Activated CD4-positive, alpha-beta T cell treated with anti-CD3 and anti-CD28 coated beads, Interleukin-2, amount 10 ng/mL, durations not matched to agents 24 days and 14 days (primary cell): ENCODE results near the gene MAPK9. TPM values are rescaled to one million over a fixed set of nuclear protein-coding genes. Genes with fewer than 3 reads are reported as not detected.
A peak's percentile ranks its signal among the peaks of the same experiment; 100 is the strongest.

ENCODE experiments used
- DNase-seq: peaks from one replicate; pipeline ENCODE4 v3.0.0; 2022
- H3K27ac Mint-ChIP-seq: one replicate; pipeline ENCODE4 v1.8.0; 2022; ENCODE audit warnings: mild to moderate bottlenecking, mixed read lengths
- H3K27me3 Mint-ChIP-seq: one replicate; pipeline ENCODE4 v1.8.0; 2022; ENCODE audit warnings: mixed read lengths
- H3K36me3 Mint-ChIP-seq: one replicate; pipeline ENCODE4 v1.8.0; 2022; ENCODE audit warnings: low read depth, mild to moderate bottlenecking, mixed read lengths
- H3K4me1 Mint-ChIP-seq: one replicate; pipeline ENCODE4 v1.8.0; 2021; ENCODE audit warnings: mixed read lengths
- H3K4me3 Mint-ChIP-seq: one replicate; pipeline ENCODE4 v1.8.0; 2022; ENCODE audit warnings: mild to moderate bottlenecking, moderate library complexity, mixed read lengths
- H3K9me3 Mint-ChIP-seq: one replicate; pipeline ENCODE4 v1.8.0; 2021; ENCODE audit warnings: mixed read lengths
- intact Hi-C: fragments of 100-400 bp; cut with micrococcal nuclease; formaldehyde crosslinking; loops from one replicate; pipeline ENCODE4 v1.15.1; 2023
- total RNA-seq: library from RNA; stranded (reverse); gene quantifications from 2 replicates; pipeline ENCODE4 v1.2.3, GENCODE V29; 2022

The MAPK9 gene
- total RNA-seq, 1 donor from 2014 or later = 44.5 TPM

DNA sequence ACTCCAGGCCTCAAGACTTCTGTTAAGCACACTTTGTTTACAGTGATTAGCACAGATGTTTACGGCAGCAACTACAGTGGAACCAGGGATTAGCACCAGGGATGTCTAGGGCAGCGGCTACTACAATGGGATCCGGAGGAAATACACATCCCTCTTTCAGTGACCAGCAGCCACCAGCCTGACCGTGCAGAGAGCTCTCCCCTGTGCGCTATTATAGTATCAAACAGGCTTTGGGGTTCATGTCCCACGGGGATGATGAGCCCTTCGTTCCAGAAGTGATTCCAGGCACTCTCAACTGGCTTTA lies 39.7 kb upstream of the MAPK9 start:
- DNase-seq = no peak
- H3K27ac Mint-ChIP-seq = no peak overlapping the region
- H3K27me3 Mint-ChIP-seq = peaks cover 12% of the 10 kb centered on the region
- no peaks in the 10 kb centered on the region for H3K36me3 Mint-ChIP-seq
- intact Hi-C loops = no loop called here
- no peak overlapping the region for H3K4me3 Mint-ChIP-seq
- no peaks in the 10 kb centered on the region for H3K4me1 Mint-ChIP-seq
- H3K9me3 Mint-ChIP-seq = no peaks in the 10 kb centered on the region

- intact Hi-C loops = no loop called here
Measured at GRCh38 chr5:180330810-180331646, 39.1 kb upstream of the MAPK9 start.

DNA sequence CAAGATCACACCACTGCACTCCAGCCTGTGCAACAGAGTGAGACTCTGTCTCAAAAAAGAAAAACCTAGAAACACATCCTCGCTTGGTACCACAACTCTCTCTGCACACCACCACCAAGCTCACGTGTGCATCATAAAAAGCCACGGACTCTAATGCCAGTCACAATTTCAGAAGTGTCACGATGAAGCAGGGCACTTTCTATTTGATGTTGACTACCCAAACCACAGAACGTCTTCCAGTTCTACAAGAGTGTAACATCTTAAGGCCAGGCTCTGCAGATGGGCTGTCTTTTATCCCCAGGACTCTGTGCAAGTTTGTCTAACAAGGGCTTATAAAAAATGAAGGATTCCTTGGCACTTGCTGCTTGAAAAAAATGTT lies 38.4 kb upstream of the MAPK9 start:
- no peaks in the 10 kb centered on the region for H3K9me3 Mint-ChIP-seq
- H3K36me3 Mint-ChIP-seq = no peaks in the 10 kb centered on the region
- DNase-seq = no peak
- H3K4me1 Mint-ChIP-seq = no peaks in the 10 kb centered on the region
- intact Hi-C loops = no loop called here
- no peak overlapping the region for H3K4me3 Mint-ChIP-seq
- no peak overlapping the region for H3K27ac Mint-ChIP-seq
- peaks cover 12% of the 10 kb centered on the region for H3K27me3 Mint-ChIP-seq

More at GRCh38 chr5:180330810-180331646, 39.1 kb upstream of the MAPK9 start:
- no peak overlapping the region for H3K4me3 Mint-ChIP-seq
- no peaks in the 10 kb centered on the region for H3K4me1 Mint-ChIP-seq
- no peak for DNase-seq
- H3K27me3 Mint-ChIP-seq = peaks cover 12% of the 10 kb centered on the region
- H3K27ac Mint-ChIP-seq = no peak overlapping the region
- no peaks in the 10 kb centered on the region for H3K36me3 Mint-ChIP-seq
- no peaks in the 10 kb centered on the region for H3K9me3 Mint-ChIP-seq

DNA sequence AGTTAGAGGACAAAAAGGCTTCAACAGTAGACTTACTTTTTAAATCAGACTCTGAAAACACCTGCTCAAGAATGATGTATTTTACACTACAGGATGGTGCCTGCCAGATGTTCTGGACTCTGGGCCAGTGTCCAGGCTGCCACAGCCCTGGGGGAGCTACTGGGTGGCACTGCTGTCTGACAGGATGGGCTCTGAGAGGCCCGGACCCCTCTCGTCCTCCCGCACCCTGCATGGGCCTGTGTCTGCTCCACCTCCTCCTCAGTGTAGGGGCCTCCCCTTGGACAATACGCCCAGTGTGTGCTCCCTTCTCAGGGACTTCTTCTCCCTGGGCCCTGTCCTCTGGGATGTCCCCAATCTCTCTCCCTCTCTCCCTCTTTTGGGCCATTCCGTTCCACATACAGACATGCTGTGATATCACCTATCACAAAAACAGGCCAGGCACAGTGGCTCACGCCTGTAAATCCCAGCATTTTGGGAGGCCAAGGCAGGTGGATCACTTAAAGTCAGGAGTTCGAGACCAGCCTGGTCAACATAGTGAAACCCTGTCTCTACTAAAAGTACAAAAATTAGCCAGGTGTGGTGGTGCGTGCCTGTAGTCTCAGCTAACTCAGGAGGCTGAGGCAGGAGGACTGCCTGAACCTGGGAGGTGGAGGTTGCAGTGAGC lies 37.9 kb upstream of the MAPK9 start:
- Mint-ChIP-seq H3K4me1 (no peaks in the 10 kb centered on the region), H3K27me3 (peaks cover 12% of the 10 kb centered on the region), H3K9me3 (no peaks in the 10 kb centered on the region), H3K36me3 (no peaks in the 10 kb centered on the region), H3K27ac (no peak overlapping the region), H3K4me3 (no peak overlapping the region)
- no peak for DNase-seq
- intact Hi-C loops = loop anchor here (10.0 kb wide), 1 partner anchor 125 kb away; the partner anchor contains the start of gene RASGEF1C

- H3K27me3 Mint-ChIP-seq = peaks cover 12% of the 10 kb centered on the region
- H3K27ac Mint-ChIP-seq = no peak overlapping the region
- intact Hi-C loops = loop anchor here (10.0 kb wide), 1 partner anchor 124 kb away; the partner anchor contains the start of gene RASGEF1C
- no peak for DNase-seq
- H3K36me3 Mint-ChIP-seq = no peaks in the 10 kb centered on the region
- no peaks in the 10 kb centered on the region for H3K9me3 Mint-ChIP-seq
- no peaks in the 10 kb centered on the region for H3K4me1 Mint-ChIP-seq
- H3K4me3 Mint-ChIP-seq = no peak overlapping the region
Measured at GRCh38 chr5:180329138-180329435, 37.2 kb upstream of the MAPK9 start.

DNA sequence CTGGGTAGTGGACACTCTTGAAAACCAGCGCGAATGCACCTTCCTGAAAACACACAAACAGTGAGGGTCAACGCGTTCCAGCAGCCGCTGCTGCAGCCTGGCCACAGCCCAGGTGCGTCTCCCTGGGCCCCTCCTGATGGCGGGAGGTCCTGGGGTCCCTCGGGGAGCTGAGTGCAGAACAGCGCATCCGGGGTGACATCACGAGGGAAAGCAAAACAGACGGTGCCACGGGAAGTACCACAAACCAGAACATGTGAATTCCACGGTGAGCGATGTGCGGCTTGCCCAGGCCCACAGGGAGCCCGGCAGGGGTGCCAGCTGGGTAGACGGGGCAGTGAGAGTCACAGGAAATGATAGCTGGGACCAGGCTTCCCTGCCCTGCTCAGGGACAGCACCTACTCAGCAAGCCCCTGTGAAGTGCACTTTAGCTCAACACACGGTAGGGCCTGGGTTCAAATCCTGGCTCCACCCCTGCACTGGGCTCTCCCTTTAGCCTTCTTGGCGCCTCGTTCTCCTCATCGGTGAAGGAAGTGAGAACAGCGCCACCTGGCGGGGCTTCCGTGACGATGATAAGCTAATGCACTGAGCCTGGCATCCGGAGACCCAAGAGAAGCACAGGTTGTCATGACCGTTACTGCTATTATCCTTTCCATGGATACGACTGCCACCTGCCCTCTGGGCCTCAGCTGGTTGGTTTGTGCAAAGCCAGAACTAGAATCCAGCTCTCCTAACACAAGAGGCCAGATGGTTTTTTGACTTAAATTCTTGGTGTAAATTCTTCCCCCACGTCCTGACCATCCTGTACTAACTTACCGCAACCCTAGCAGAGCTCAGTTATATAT lies 36.6 kb upstream of the MAPK9 start:
- peak; percentile 93 for DNase-seq
- no peaks in the 10 kb centered on the region for H3K4me1 Mint-ChIP-seq
- intact Hi-C loops = loop anchor here (1.0 to 10.0 kb wide), 3 partner anchors 35 to 201 kb away; partner anchors contain the start of gene RASGEF1C
- H3K4me3 Mint-ChIP-seq = no peak overlapping the region
- H3K27me3 Mint-ChIP-seq = peaks cover 12% of the 10 kb centered on the region
- no peak overlapping the region for H3K27ac Mint-ChIP-seq
- H3K36me3 Mint-ChIP-seq = no peaks in the 10 kb centered on the region
- no peaks in the 10 kb centered on the region for H3K9me3 Mint-ChIP-seq

DNA sequence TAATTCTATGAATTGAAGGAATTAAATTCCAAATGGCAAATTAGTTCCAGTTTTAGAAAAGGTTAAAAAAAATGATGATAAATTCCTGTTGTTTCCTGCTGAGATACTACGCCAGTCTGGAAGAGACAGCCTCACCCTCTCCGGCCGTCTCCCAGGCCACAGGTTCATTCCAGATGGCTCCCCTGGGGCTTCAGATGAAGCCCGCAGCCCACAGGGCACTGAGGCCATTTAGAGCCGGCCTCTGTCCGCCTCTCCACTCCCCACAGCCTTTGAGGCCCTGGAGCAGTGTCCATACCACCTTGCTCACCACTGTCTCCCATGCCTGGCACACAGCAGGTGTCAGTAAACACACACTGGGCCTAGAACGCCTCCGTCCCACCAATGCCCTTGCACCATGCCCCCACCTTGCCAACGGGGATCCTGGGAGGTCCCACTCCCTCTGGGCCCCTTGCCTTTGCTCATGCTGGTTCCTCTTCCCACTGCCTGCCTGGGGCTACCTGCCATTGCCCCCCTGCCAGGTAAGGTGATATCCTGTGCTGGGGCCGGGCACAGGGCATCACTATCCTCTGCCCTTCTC lies 35.2 kb upstream of the MAPK9 start:
- Mint-ChIP-seq H3K27me3 (peaks cover 9% of the 10 kb centered on the region), H3K36me3 (no peaks in the 10 kb centered on the region), H3K27ac (no peak overlapping the region)

GRCh38 chr5:180324601-180324950 lies 32.7 kb upstream of the MAPK9 start:
- H3K9me3 Mint-ChIP-seq = no peaks in the 10 kb centered on the region
- no peaks in the 10 kb centered on the region for H3K36me3 Mint-ChIP-seq
- intact Hi-C loops = loop anchor here (10.0 kb wide), 1 partner anchor 120 kb away; the partner anchor contains the start of gene RASGEF1C
- H3K27me3 Mint-ChIP-seq = no peaks in the 10 kb centered on the region
- H3K4me1 Mint-ChIP-seq = no peaks in the 10 kb centered on the region
- no peak for DNase-seq
- H3K4me3 Mint-ChIP-seq = no peak overlapping the region
- no peak overlapping the region for H3K27ac Mint-ChIP-seq

More for the DNA sequence above, 35.2 kb upstream of the MAPK9 start:
- no peak for DNase-seq
- no peaks in the 10 kb centered on the region for H3K9me3 Mint-ChIP-seq
- H3K4me1 Mint-ChIP-seq = no peaks in the 10 kb centered on the region
- no peak overlapping the region for H3K4me3 Mint-ChIP-seq
- intact Hi-C loops = loop anchor here (10.0 kb wide), 1 partner anchor 122 kb away; the partner anchor contains the start of gene RASGEF1C

DNA sequence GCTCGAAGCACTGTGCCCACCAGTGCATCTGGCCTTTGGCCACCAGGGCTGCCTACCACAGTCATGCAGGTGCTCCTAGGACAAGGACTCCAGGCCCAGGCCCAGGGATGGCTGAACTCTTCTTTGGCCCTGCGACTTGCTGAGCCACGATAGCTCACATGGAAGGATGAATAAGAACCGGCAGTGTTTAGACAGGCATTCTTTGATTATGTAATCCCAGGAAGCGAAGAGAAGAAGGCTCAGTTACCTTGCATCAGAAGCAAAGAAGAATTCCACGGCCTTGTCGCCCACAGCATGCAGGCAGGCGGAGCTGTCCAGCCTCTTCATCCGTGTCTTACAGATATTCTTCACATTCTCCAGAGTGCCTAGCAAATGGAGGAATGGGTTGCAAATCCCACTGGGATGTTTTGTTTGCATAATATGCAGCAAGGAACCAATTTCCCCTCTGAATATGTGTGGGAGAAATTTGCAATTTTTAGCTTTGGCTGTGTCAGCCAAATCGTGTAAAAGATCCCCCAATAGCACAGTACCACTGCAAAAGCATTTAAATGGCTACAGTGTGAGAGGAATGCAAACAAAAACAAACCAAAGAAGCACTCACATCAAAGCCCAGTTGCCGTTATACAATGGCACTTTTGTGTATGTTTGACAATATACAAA lies 32.2 kb upstream of the MAPK9 start:
- no peak for DNase-seq
- no peaks in the 10 kb centered on the region for H3K4me1 Mint-ChIP-seq
- intact Hi-C loops = loop anchor here (10.0 kb wide), 1 partner anchor 119 kb away; the partner anchor contains the start of gene RASGEF1C
- H3K27me3 Mint-ChIP-seq = no peaks in the 10 kb centered on the region
- no peaks in the 10 kb centered on the region for H3K36me3 Mint-ChIP-seq
- no peaks in the 10 kb centered on the region for H3K9me3 Mint-ChIP-seq
- no peak overlapping the region for H3K4me3 Mint-ChIP-seq
- H3K27ac Mint-ChIP-seq = no peak overlapping the region

DNA sequence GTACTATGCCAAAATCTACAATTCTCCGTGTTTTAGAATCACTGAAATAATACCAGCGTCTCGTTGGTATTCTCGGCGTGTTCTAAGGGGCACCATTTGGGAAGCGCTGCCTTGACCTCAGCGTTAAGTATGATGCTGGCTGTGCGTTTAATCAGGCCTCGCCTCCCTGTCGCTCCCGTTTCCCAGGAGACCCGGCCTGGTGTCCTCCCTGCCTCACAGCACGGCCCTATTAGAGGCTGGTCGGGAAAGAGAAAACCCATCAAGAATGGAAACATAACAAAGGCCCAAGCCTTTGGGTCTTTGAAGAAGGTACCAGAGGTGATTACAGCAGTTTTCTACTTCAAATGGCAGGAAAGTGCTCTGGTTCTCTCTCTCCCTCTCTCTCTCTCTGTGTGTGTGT lies 31.3 kb upstream of the MAPK9 start:
- no peak overlapping the region for H3K4me3 Mint-ChIP-seq
- no peaks in the 10 kb centered on the region for H3K27me3 Mint-ChIP-seq
- H3K4me1 Mint-ChIP-seq = no peaks in the 10 kb centered on the region
- intact Hi-C loops = loop anchor here (10.0 kb wide), 1 partner anchor 118 kb away; the partner anchor contains the start of gene RASGEF1C
- DNase-seq = no peak
- H3K9me3 Mint-ChIP-seq = no peaks in the 10 kb centered on the region
- H3K27ac Mint-ChIP-seq = no peak overlapping the region
- no peaks in the 10 kb centered on the region for H3K36me3 Mint-ChIP-seq

DNA sequence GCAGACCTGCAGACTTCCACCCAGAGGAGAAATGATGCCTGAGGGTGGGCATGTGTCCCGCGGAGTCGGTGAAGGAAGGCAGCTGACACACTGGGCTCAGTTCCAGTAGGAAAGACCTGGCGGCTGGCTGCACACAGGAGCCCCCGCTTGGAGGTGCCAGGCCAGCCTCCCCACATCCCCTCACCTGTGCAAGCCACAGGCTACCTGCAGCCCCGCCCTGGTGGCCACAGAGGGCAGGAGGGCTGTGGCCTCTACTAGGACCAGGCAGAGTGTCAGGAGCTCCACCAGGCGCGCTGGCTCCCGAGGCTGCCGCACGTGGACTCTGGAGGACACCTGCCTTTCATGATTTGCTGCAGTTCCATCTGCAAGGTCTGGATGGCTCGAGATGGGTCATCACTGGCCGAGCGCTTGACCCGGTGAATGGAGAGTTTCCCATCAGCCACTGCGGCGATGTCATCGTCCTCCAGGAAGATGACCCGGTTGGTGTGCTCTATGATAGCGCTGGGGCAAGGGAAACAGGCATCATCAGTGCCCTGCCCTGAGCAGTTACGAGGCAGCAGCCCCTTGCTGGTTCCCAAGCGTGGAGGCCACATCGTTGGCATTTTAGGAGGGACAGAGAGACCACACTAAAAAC lies 26.7 kb upstream of the MAPK9 start:
- Mint-ChIP-seq H3K36me3 (no peaks in the 10 kb centered on the region), H3K4me3 (no peak overlapping the region), H3K9me3 (no peaks in the 10 kb centered on the region), H3K4me1 (no peaks in the 10 kb centered on the region), H3K27ac (no peak overlapping the region), H3K27me3 (no peaks in the 10 kb centered on the region)
- intact Hi-C loops = no loop called here
- no peak for DNase-seq

GRCh38 chr5:180316586-180316985 lies 24.7 kb upstream of the MAPK9 start:
- no peaks in the 10 kb centered on the region for H3K27me3 Mint-ChIP-seq
- intact Hi-C loops = no loop called here
- H3K4me3 Mint-ChIP-seq = no peak overlapping the region
- H3K9me3 Mint-ChIP-seq = no peaks in the 10 kb centered on the region
- H3K27ac Mint-ChIP-seq = no peak overlapping the region
- no peaks in the 10 kb centered on the region for H3K36me3 Mint-ChIP-seq
- DNase-seq = no peak
- no peaks in the 10 kb centered on the region for H3K4me1 Mint-ChIP-seq

GRCh38 chr5:180315762-180316212 lies 23.9 kb upstream of the MAPK9 start:
- intact Hi-C loops = loop anchor here (1.0 kb wide), 1 partner anchor 22 kb away; no protein-coding TSS in a partner anchor
- no peaks in the 10 kb centered on the region for H3K27me3 Mint-ChIP-seq
- DNase-seq = peak; percentile 91
- H3K4me3 Mint-ChIP-seq = no peak overlapping the region
- H3K9me3 Mint-ChIP-seq = no peaks in the 10 kb centered on the region
- no peaks in the 10 kb centered on the region for H3K36me3 Mint-ChIP-seq
- no peak overlapping the region for H3K27ac Mint-ChIP-seq
- no peaks in the 10 kb centered on the region for H3K4me1 Mint-ChIP-seq
